ENCODE results near the gene S100A4. TPM values are rescaled to one million over a fixed set of nuclear protein-coding genes. Genes with fewer than 3 reads are reported as not detected.

The S100A4 gene
- total and polyA plus RNA-seq, 2 experiments from 2014 or later = 14.2 to 36.0 TPM

GRCh38 chr1:153541641-153542590, 3.7 kb downstream of the S100A4 start (continued):
- TF ChIP-seq, protein P1, sequence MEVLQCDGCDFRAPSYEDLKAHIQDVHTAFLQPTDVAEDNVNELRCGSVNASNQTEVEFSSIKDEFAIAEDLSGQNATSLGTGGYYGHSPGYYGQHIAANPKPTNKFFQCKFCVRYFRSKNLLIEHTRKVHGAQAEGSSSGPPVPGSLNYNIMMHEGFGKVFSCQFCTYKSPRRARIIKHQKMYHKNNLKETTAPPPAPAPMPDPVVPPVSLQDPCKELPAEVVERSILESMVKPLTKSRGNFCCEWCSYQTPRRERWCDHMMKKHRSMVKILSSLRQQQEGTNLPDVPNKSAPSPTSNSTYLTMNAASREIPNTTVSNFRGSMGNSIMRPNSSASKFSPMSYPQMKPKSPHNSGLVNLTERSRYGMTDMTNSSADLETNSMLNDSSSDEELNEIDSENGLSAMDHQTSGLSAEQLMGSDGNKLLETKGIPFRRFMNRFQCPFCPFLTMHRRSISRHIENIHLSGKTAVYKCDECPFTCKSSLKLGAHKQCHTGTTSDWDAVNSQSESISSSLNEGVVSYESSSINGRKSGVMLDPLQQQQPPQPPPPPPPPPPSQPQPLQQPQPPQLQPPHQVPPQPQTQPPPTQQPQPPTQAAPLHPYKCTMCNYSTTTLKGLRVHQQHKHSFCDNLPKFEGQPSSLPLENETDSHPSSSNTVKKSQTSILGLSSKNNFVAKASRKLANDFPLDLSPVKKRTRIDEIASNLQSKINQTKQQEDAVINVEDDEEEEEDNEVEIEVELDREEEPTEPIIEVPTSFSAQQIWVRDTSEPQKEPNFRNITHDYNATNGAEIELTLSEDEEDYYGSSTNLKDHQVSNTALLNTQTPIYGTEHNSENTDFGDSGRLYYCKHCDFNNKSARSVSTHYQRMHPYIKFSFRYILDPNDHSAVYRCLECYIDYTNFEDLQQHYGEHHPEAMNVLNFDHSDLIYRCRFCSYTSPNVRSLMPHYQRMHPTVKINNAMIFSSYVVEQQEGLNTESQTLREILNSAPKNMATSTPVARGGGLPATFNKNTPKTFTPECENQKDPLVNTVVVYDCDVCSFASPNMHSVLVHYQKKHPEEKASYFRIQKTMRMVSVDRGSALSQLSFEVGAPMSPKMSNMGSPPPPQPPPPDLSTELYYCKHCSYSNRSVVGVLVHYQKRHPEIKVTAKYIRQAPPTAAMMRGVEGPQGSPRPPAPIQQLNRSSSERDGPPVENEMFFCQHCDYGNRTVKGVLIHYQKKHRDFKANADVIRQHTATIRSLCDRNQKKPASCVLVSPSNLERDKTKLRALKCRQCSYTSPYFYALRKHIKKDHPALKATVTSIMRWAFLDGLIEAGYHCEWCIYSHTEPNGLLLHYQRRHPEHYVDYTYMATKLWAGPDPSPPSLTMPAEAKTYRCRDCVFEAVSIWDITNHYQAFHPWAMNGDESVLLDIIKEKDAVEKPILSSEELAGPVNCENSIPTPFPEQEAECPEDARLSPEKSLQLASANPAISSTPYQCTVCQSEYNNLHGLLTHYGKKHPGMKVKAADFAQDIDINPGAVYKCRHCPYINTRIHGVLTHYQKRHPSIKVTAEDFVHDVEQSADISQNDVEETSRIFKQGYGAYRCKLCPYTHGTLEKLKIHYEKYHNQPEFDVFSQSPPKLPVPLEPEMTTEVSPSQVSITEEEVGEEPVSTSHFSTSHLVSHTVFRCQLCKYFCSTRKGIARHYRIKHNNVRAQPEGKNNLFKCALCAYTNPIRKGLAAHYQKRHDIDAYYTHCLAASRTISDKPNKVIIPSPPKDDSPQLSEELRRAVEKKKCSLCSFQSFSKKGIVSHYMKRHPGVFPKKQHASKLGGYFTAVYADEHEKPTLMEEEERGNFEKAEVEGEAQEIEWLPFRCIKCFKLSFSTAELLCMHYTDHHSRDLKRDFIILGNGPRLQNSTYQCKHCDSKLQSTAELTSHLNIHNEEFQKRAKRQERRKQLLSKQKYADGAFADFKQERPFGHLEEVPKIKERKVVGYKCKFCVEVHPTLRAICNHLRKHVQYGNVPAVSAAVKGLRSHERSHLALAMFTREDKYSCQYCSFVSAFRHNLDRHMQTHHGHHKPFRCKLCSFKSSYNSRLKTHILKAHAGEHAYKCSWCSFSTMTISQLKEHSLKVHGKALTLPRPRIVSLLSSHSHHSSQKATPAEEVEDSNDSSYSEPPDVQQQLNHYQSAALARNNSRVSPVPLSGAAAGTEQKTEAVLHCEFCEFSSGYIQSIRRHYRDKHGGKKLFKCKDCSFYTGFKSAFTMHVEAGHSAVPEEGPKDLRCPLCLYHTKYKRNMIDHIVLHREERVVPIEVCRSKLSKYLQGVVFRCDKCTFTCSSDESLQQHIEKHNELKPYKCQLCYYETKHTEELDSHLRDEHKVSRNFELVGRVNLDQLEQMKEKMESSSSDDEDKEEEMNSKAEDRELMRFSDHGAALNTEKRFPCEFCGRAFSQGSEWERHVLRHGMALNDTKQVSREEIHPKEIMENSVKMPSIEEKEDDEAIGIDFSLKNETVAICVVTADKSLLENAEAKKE (CRISPR knock-in tag; IDR thresholded peaks at IDR 0.05) = no peak

GRCh38 chr1:153540394-153541361, 4.9 kb downstream of the S100A4 start, which contains the start of gene S100A5:
Gene S100A5 (minus strand): TSS chr1:153540934. CDS start chr1:153540191, 743 bp downstream.
- Mint-ChIP-seq H3K4me3 (no peak within 1 kb of the TSS; the same call in 2 of the 3 replicates), H3K36me3 (ENCODE audit: low read depth) (no peaks in the 10 kb centered on the region), H3K27ac (no peak within 1 kb of the TSS), H3K4me1 (peaks cover 34% of the 10 kb centered on the region), H3K27me3 (ENCODE audit: insufficient read depth, low read depth, poor library complexity) (peaks cover 27% of the 10 kb centered on the region), H3K9me3 (no peaks in the 10 kb centered on the region; the same call in 2 of the 3 replicates)
- DNase-seq (ENCODE audit: low spot score) = no peak
- peaks cover 13% of the 10 kb centered on the region for H3K27me3 ChIP-seq (ENCODE audit: insufficient read depth)
- peaks cover 27% of the 10 kb centered on the region for H3K4me1 ChIP-seq (ENCODE audit: insufficient read depth)
- TF ChIP-seq, protein P2, sequence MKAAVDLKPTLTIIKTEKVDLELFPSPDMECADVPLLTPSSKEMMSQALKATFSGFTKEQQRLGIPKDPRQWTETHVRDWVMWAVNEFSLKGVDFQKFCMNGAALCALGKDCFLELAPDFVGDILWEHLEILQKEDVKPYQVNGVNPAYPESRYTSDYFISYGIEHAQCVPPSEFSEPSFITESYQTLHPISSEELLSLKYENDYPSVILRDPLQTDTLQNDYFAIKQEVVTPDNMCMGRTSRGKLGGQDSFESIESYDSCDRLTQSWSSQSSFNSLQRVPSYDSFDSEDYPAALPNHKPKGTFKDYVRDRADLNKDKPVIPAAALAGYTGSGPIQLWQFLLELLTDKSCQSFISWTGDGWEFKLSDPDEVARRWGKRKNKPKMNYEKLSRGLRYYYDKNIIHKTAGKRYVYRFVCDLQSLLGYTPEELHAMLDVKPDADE (IDR thresholded peaks at IDR 0.05) = no peak
- TF ChIP-seq, protein P3, sequence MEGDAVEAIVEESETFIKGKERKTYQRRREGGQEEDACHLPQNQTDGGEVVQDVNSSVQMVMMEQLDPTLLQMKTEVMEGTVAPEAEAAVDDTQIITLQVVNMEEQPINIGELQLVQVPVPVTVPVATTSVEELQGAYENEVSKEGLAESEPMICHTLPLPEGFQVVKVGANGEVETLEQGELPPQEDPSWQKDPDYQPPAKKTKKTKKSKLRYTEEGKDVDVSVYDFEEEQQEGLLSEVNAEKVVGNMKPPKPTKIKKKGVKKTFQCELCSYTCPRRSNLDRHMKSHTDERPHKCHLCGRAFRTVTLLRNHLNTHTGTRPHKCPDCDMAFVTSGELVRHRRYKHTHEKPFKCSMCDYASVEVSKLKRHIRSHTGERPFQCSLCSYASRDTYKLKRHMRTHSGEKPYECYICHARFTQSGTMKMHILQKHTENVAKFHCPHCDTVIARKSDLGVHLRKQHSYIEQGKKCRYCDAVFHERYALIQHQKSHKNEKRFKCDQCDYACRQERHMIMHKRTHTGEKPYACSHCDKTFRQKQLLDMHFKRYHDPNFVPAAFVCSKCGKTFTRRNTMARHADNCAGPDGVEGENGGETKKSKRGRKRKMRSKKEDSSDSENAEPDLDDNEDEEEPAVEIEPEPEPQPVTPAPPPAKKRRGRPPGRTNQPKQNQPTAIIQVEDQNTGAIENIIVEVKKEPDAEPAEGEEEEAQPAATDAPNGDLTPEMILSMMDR (conservative IDR thresholded peaks at IDR 0.05; ENCODE audit: low read depth in 2 of 2) = no peak
- no peak for TF ChIP-seq EZH2 (IDR thresholded peaks at IDR 0.05; ENCODE audit: low read depth, unreplicated experiment)
- no peak for TF ChIP-seq EZH2phosphoT487 (IDR thresholded peaks at IDR 0.05; ENCODE audit: unreplicated experiment)
- no peak for TF ChIP-seq POLR2AphosphoS5 (IDR thresholded peaks at IDR 0.05; ENCODE audit: low read depth)
- H4K20me1 ChIP-seq (replicated peaks; ENCODE audit: insufficient read depth) = no peaks in the 10 kb centered on the region
- peaks cover 6% of the 10 kb centered on the region; the same call in 1 of the 2 replicates for H3K9me2 ChIP-seq (ENCODE audit: insufficient read depth)
- no peaks in the 10 kb centered on the region for H3K79me2 ChIP-seq (replicated peaks; ENCODE audit: insufficient read depth)
- H2AFZ ChIP-seq = no peak within 1 kb of the TSS
- no peak within 1 kb of the TSS for H3K4me3 ChIP-seq
- H3K36me3 ChIP-seq (ENCODE audit: insufficient read depth) = no peaks in the 10 kb centered on the region
- H3K4me2 ChIP-seq = no peak within 1 kb of the TSS
- no peak for ATAC-seq
- peaks cover 4% of the 10 kb centered on the region; the same call in 1 of the 2 replicates for H3F3A ChIP-seq (replicated peaks; ENCODE audit: low read depth)
- H3K27ac ChIP-seq (ENCODE audit: low read depth) = no peak within 1 kb of the TSS

Measured in GM23338 (cell line).